ENCODE measurements around the gene FKBP11. TPM values are rescaled to one million over a fixed set of nuclear protein-coding genes. Genes with fewer than 3 reads are reported as not detected.

FKBP11 gene
- 100 to 1,000 TPM in 1 of 2 experiments, 10 to 100 TPM in 1; 96.2 to 100 TPM for total RNA-seq

DNA sequence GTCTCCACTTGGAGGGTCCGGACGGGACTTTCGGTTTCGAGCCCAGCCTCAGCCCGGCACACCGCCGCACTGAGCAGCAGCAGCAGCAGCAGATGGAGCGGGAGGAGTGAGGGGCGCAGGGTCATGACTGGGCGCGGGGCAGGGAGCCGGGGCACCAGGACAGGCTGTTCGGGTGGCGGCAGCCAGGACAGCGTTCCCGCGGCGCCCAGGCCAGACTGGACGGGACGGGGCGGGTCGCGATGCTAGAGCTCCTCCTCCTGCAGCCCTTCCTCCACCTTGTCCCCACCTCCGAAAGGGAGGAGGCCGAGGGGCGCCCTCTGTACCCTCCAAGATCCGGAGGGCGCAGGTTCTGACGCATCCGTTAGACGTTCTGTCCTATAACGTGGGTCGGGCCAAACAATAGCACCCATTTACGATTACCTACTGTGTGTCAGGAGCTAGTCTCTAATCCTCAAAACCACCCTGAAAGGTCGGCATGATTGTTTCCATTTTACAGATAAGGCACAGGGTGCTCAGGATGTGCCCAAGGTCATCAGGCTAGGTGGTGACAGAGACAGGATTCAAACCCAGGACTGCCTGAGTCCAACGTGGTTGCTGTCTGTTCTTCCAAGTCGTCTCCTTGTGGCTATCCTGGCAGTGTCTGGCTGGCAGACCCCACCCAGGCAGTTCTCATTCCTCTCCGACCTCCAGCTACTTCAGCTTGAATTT, at the start of gene FKBP11:
Gene FKBP11 (minus strand): TSS at position 189 of the 708 bp plus-strand sequence. CDS start 64 bp downstream, at position 125.
- TF ChIP-seq, protein P1, sequence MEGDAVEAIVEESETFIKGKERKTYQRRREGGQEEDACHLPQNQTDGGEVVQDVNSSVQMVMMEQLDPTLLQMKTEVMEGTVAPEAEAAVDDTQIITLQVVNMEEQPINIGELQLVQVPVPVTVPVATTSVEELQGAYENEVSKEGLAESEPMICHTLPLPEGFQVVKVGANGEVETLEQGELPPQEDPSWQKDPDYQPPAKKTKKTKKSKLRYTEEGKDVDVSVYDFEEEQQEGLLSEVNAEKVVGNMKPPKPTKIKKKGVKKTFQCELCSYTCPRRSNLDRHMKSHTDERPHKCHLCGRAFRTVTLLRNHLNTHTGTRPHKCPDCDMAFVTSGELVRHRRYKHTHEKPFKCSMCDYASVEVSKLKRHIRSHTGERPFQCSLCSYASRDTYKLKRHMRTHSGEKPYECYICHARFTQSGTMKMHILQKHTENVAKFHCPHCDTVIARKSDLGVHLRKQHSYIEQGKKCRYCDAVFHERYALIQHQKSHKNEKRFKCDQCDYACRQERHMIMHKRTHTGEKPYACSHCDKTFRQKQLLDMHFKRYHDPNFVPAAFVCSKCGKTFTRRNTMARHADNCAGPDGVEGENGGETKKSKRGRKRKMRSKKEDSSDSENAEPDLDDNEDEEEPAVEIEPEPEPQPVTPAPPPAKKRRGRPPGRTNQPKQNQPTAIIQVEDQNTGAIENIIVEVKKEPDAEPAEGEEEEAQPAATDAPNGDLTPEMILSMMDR (IDR thresholded peaks at IDR 0.05) = no peak
- H3K27ac Mint-ChIP-seq = peak within 1 kb of the TSS; percentile 96
- POLR2A ChIA-PET = interaction anchor here (0.6 to 6.2 kb wide), 26 partner anchors 9 to 263 kb away, joined by 3 to 39 read pairs (median 4); partner anchors contain the start of genes ARF3, DDX23, PRKAG1 and RND1
- intact Hi-C loops (cut with micrococcal nuclease) = no loop called here
- peak within 1 kb of the TSS; percentile 88 for H3K4me3 Mint-ChIP-seq
- H3K9me3 Mint-ChIP-seq = no peaks in the 10 kb centered on the region
- no peaks in the 10 kb centered on the region for H3K27me3 Mint-ChIP-seq
- H3K4me1 Mint-ChIP-seq (ENCODE audit: low read depth) = peaks cover 48% of the 10 kb centered on the region
- CTCF ChIA-PET = interaction anchor here (0.6 to 8.3 kb wide), 25 partner anchors 10 to 156 kb away, joined by 3 to 87 read pairs (median 5); partner anchors contain the start of genes ARF3, DDX23, PRKAG1 and RND1
- DNase-seq (peak; percentile 90), ATAC-seq (peak; percentile 92)
- peaks cover 38% of the 10 kb centered on the region for H3K36me3 Mint-ChIP-seq (ENCODE audit: low read depth)

- ATAC-seq (peak; percentile 15), DNase-seq (peak; percentile 69)
- Mint-ChIP-seq H3K36me3 (ENCODE audit: low read depth) (no peaks in the 10 kb centered on the region), H3K27me3 (peaks cover 54% of the 10 kb centered on the region), H3K27ac (no peak overlapping the region), H3K9me3 (no peaks in the 10 kb centered on the region), H3K4me3 (no peak overlapping the region), H3K4me1 (ENCODE audit: low read depth) (peaks cover 57% of the 10 kb centered on the region)
- TF ChIP-seq, protein P1 (IDR thresholded peaks at IDR 0.05) = peak; percentile 84
- POLR2A ChIA-PET = no interaction called here
- CTCF ChIA-PET = interaction anchor here (0.7 to 51.8 kb wide), 10 partner anchors 9 to 121 kb away, joined by 3 to 896 read pairs (median 3); partner anchors contain the start of genes DDN and FKBP11
- intact Hi-C loops (cut with micrococcal nuclease) = no loop called here
Measured at GRCh38 chr12:48973941-48974673, 48.8 kb upstream of the FKBP11 start.

DNA sequence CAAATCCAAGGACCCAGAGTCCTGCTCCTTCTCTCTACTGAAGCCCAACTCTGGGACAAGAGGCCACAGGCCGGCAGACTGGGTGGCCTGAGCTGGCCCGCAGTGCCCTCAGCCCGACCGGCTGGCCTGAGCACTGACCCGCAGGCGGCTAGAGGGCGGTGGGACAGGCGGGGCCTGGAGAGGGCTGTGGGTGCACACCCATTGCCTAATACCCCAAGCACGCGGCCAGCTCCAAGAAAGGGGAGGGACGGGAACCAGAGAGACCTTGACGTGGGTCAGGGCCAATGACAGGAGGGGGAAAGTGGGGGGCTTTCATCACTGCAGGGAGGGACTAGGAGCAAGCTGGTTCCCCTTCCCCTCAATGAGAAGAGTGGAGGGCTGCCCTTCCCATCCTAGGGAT, 48.2 kb upstream of the FKBP11 start:
- intact Hi-C loops (cut with micrococcal nuclease) = no loop called here
- ATAC-seq (no peak), DNase-seq (no peak)
- Mint-ChIP-seq H3K9me3 (no peaks in the 10 kb centered on the region), H3K27ac (no peak overlapping the region), H3K27me3 (peaks cover 49% of the 10 kb centered on the region), H3K4me3 (no peak overlapping the region), H3K4me1 (ENCODE audit: low read depth) (peaks cover 56% of the 10 kb centered on the region), H3K36me3 (ENCODE audit: low read depth) (no peaks in the 10 kb centered on the region)
- TF ChIP-seq, protein P1 (IDR thresholded peaks at IDR 0.05) = no peak
- POLR2A ChIA-PET = interaction anchor here (0.6 kb wide), 1 partner anchor 97 kb away, joined by 3 read pairs; no protein-coding TSS in a partner anchor
- CTCF ChIA-PET = interaction anchor here (0.7 to 51.8 kb wide), 9 partner anchors 8 to 120 kb away, joined by 3 to 896 read pairs (median 3); partner anchors contain the start of gene DDN

GRCh38 chr12:48972952-48973483, 47.7 kb upstream of the FKBP11 start:
- Mint-ChIP-seq H3K27me3 (peaks cover 49% of the 10 kb centered on the region), H3K4me1 (ENCODE audit: low read depth) (peaks cover 56% of the 10 kb centered on the region), H3K9me3 (no peaks in the 10 kb centered on the region), H3K4me3 (no peak overlapping the region), H3K27ac (no peak overlapping the region), H3K36me3 (ENCODE audit: low read depth) (no peaks in the 10 kb centered on the region)
- ChIA-PET POLR2A (interaction anchor here (0.6 to 1.2 kb wide), 3 partner anchors 16 to 97 kb away, joined by 3 to 7 read pairs (median 3); partner anchors contain the start of genes ARF3 and FKBP11), CTCF (interaction anchor here (0.6 to 51.8 kb wide), 10 partner anchors 8 to 117 kb away, joined by 3 to 896 read pairs (median 4); partner anchors contain the start of genes ARF3 and DDN)
- ATAC-seq = no peak
- DNase-seq = no peak
- intact Hi-C loops (cut with micrococcal nuclease) = no loop called here
- TF ChIP-seq, protein P1 (IDR thresholded peaks at IDR 0.05) = no peak
